SIG-M5 (cell line): Measurements from ENCODE around the gene AP2B1.
"Not testable (repeated sequence)": the region's sequence is repeated elsewhere in the genome, so short reads cannot be mapped to it uniquely, and the experiment has no call there.

Experiments used
- DNase-seq: peaks from one replicate; lab custom pipeline; 2025; lab: John Stamatoyannopoulos, UW

The AP2B1 gene

GRCh38 chr17:35700150-35700549 lies 113.0 kb downstream of the AP2B1 start:
- no peak for DNase-seq

- no peak for DNase-seq
These were observed 114.4 kb downstream of the AP2B1 start for GRCh38 chr17:35701491-35701890.

GRCh38 chr17:35703308-35703707 lies 116.2 kb downstream of the AP2B1 start:
- not testable (repeated sequence) for DNase-seq

DNA sequence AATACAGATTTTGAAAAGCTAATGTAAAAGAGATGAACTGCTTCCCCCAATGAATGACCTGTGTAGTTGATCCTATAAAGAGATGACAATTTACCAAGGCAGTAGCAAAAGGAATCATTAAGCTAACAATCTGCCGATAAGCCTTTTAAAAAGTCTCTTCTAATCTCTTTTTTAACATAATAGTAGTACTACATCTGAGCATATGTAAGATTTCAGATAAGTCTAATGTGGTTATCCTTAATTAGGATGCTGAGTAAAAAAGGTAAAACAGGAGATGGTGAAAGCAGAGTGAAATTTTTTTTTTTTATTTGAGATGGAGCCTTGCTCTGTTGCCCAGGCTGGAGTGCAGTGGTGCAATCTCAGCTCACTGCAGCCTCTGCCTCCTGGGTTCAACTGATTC lies 118.1 kb downstream of the AP2B1 start:
- DNase-seq = no peak

DNA sequence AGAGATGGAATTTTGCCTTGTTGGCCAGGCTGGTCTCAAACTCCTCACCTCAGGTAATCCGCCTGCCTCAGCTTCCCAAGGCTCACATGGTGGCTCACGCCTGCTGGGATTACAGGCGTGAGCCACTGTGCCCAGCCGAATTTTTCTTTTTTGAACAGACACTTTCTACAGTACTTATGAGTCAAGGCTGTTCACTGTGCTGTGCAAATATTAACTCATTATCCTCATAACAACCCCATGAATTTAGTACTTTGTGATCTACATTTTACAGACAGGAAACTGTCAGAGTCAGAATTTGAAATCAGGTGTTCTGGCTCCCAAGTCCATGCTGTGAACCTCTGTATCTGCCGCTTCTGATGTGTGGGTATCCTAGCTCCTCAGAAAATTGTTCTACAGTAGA lies 118.6 kb downstream of the AP2B1 start:
- DNase-seq = no peak

DNA sequence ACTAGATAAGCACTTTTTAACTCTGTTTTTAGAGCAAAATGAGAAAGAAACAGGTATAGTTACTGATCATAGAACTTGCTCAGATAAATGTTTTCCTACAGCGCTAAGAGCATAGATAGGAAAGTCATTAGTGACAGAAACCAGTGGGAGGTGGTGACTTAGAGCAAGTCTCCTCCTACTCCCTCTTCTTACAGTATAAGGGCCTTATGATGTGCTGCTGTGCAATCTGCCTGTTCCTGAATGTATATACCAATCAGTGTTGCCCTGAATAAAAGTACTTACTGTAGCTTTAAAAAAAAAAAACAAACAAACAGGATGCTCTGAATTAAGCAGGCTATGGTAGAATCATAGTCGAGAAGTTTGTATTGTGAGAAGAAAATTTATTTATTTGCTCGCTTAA lies 121.0 kb downstream of the AP2B1 start:
- no peak for DNase-seq

GRCh38 chr17:35708951-35709350 lies 121.8 kb downstream of the AP2B1 start:
- DNase-seq = no peak

DNA sequence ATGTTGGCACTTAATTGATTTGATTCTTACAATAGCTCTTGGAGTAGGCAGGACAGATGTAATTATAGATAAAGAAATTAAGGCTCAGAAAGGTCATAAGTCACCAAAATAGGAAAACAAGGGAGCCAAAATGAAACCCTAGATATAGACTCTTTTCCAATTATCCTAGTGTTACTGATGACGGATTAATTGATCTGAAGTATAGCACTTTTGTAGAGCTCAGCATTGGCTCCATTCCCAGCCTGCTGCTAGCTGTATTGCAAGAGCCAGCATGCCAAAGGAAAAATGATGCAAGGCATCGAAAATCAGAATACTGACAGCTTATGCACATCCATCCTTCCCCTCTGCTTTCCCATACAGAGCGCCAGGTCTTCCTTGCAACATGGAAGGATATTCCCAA lies 122.8 kb downstream of the AP2B1 start:
- DNase-seq = no peak

GRCh38 chr17:35710950-35711349 lies 123.8 kb downstream of the AP2B1 start:
- DNase-seq = no peak

GRCh38 chr17:35713069-35713728 lies 126.1 kb downstream of the AP2B1 start:
- no peak for DNase-seq

DNA sequence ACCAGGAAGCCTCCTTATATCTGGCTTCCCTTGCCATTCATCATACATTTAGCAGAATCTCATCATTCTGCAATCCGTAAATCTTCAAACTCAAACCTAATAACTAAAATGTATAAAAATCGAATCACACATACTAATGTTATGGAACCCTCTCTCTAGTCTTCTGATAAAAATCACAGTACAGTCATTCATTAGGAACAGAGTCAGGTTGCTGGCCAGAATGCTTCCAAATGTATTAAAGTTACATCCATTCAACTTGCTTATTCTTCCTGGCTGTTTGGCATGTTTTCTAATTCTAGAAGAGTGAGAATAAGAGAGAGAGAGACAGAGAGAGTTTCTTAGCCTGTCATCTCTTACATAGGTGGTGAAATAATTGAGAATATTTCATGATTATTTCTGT lies 127.9 kb downstream of the AP2B1 start:
- no peak for DNase-seq

DNA sequence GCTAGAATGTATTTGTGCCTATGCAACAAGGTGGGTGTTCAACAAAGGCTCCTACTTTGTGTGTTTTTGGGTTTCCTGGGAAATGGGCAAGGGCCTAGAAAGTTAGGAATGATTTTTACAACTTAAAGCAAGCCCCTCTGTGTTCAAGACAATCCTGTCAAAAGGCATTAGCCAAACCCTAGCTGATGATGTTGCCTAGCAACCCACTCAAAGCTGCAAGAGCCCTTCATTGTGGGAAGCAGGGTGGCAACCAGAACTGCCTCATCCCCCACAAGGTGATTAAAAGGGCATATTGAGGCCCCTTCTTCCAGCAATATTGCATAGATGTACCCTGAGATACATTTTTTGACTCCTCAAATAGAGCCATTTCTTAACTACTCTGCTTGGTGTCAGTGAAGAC lies 128.3 kb downstream of the AP2B1 start:
- DNase-seq = no peak

- no peak for DNase-seq
These were observed 129.1 kb downstream of the AP2B1 start for GRCh38 chr17:35716173-35716572.

- no peak for DNase-seq
These were observed 129.9 kb downstream of the AP2B1 start for GRCh38 chr17:35716897-35717465.

DNA sequence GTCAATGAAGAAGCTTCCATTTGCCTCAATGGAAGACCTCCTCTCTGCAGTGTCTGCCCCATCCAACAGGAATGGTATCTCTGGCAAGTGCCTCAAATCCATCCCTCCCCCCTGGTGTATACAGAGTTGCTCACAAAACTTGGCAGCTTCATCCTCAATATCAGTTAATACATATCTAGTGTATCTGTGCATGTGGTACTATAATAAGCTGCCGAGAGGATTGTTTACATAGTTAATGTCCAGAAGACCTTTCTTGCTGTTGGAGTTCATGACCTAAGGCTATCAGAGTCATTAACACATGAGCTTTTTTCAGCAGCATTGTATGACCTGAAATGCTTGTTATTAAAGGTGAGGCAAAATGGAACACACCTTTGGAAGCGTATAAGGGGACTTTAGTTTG lies 130.4 kb downstream of the AP2B1 start:
- DNase-seq = no peak

DNA sequence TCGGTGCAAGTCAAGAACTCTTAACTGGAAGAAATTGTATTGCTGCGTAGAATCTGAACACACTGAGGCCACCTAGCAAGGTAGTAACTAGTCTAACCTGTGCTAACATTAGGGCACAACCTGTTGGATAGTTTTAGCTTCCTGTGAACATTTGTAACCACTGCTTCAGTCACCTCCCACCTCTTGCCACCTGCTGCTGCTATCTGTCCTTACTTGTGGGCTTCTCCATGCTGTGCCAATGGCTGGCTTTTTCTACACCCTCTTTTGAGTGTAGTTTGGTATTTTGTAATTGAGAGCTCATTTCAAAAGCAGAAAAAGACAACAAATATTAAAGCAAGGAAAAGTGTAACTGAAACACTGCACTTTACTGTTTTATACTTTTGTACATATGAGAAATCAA lies 136.6 kb downstream of the AP2B1 start:
- DNase-seq = no peak

DNA sequence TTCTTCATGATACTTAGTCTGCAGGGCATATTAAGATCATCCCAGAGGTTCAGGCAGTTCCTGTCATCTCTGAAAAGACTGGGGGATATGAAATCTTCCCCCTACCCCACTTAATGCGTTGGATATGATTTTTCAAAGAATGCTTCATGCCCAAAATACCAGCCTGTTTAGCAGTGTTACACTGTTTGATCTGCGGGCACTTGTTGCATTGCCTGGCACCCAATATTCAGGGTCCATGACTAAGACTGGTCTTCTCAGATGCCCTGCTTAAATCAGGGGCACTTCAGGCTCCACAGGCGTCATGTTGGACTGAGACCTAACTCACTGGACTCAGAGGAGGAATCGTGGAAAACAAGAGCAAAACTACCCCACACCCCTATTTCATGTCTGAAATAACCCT lies 137.9 kb downstream of the AP2B1 start:
- DNase-seq = no peak

GRCh38 chr17:35725802-35726126 lies 138.6 kb downstream of the AP2B1 start:
- no peak for DNase-seq

- no peak for DNase-seq
These were observed 139.2 kb downstream of the AP2B1 start for GRCh38 chr17:35726127-35726952.

GRCh38 chr17:35726953-35727460 lies 139.9 kb downstream of the AP2B1 start:
- no peak for DNase-seq

DNA sequence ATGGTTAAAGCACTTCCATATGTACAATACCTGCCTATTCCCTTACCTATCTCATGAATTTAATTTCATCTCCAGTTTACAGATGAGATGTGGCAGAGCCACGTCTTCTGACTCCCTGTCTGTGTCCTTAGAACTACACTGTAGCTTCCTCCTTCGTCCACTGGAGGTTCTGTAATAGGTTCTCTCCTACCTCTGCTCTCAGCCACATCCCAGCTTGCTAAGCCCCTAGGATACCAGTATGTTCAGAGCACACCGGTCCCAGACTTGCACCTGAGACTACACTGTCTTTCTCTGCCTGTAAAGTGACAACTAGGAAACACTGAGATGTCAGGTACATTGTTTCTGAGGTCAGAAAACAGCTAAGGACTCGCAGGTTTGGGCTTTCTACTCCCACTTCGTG lies 140.5 kb downstream of the AP2B1 start:
- no peak for DNase-seq

GRCh38 chr17:35728551-35728950 lies 141.4 kb downstream of the AP2B1 start:
- no peak for DNase-seq

DNA sequence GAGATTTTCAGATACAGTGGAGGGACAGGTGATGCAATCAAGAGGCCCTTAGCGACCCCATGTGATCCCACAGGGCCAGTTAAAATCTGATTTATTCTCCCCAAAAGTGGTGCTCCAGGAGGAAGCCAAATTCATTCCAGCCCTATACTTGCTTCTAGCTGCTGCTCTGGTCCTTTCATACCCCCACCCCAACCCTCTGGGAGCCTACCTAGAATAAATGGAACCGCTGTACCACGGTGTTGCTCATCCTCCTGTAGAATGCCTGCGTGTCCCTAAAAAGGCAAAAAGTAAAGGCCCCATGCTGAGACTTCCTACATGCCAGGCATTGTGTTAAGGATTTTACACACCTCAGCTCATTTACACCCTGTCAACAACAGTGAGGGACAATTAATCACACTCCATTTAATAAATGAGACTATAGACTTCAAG lies 142.3 kb downstream of the AP2B1 start:
- no peak for DNase-seq
